CD14-positive monocyte (primary cell): Measurements from ENCODE around the gene SEC14L1. TPM values are rescaled to one million over a fixed set of nuclear protein-coding genes. Genes with fewer than 3 reads are reported as not detected.
A peak's percentile ranks its signal among the peaks of the same experiment; 100 is the strongest.
"Not testable (repeated sequence)": the region's sequence is repeated elsewhere in the genome, so short reads cannot be mapped to it uniquely, and the experiment has no call there.

Experiments
- DNase-seq, 3 donors: peaks; one replicate each; pipeline ENCODE4 v3.0.0-alpha.2; 2011 to 2022
- H2AFZ ChIP-seq: 2 replicates; pipeline ENCODE4 v1.6.0; 2012; ENCODE audit warnings: mild to moderate bottlenecking, low read depth, low read length, inconsistent platforms; ENCODE audit not compliant: insufficient read depth, poor library complexity, severe bottlenecking
- H3K27ac ChIP-seq, 2 donors: 1 replicate in 1 of 2; 2 replicates in 1 of 2; pipeline ENCODE4 v1.5.1; 2012 to 2013; ENCODE audit warnings: low read length in 2 of 2, control low read depth in 1 of 2, inconsistent platforms in 1 of 2, low read depth in 1 of 2, mild to moderate bottlenecking in 1 of 2
- H3K27me3 ChIP-seq, 2 donors: one replicate each; pipeline versions ENCODE4 v1.6.0 to v1.6.1; 2011 to 2013; ENCODE audit warnings: low read length in 2 of 2; ENCODE audit not compliant: control insufficient read depth in 2 of 2, insufficient read depth in 2 of 2
- H3K36me3 ChIP-seq, 2 donors: replicated peaks in 1 of 2; 1 replicate in 1 of 2; 2 replicates in 1 of 2; pipeline versions ENCODE4 v1.5.1 to v1.6.1; 2012 to 2013; ENCODE audit warnings: low read length in 2 of 2, control low read depth in 1 of 2, inconsistent platforms in 1 of 2, mild to moderate bottlenecking in 1 of 2; ENCODE audit not compliant: insufficient read depth in 2 of 2, control insufficient read depth in 1 of 2
- H3K4me1 ChIP-seq, 2 donors: 1 replicate in 1 of 2; 2 replicates in 1 of 2; pipeline versions ENCODE4 v1.5.1 to v1.6.1; 2012 to 2013; ENCODE audit warnings: low read length in 2 of 2, control low read depth in 1 of 2, inconsistent platforms in 1 of 2, mild to moderate bottlenecking in 1 of 2, moderate library complexity in 1 of 2; ENCODE audit not compliant: insufficient read depth in 2 of 2, control insufficient read depth in 1 of 2
- H3K4me2 ChIP-seq: replicated peaks from 2 replicates; pipeline ENCODE3; 2012; ENCODE audit warnings: low read length, moderate library complexity, mild to moderate bottlenecking; ENCODE audit not compliant: poor library complexity, severe bottlenecking; ENCODE audit errors: extremely low read depth
- H3K4me3 ChIP-seq, 3 experiments: fragments of 200-600 bp in 1 of 3; sonication (generic) in 1 of 3; replicated peaks in 1 of 3; 1 replicate in 2 of 3; 2 replicates in 1 of 3; pipeline ENCODE4 v1.5.1; 2011 to 2013; ENCODE audit warnings: low read length in 3 of 3, mild to moderate bottlenecking in 3 of 3, control low read depth in 2 of 3, low read depth in 2 of 3, inconsistent platforms in 1 of 3, moderate library complexity in 1 of 3
- H3K79me2 ChIP-seq: 2 replicates; pipeline ENCODE4 v1.6.0; 2012; ENCODE audit warnings: mild to moderate bottlenecking, control low read depth, inconsistent platforms, low read length, moderate library complexity; ENCODE audit not compliant: insufficient read depth
- H3K9ac ChIP-seq: 2 replicates; pipeline ENCODE4 v1.6.0; 2017; ENCODE audit warnings: low read length, mild to moderate bottlenecking; ENCODE audit not compliant: insufficient read depth, poor library complexity, severe bottlenecking
- H3K9me3 ChIP-seq, 2 donors: replicated peaks in 1 of 2; 1 replicate in 1 of 2; 2 replicates in 1 of 2; pipeline versions ENCODE4 v1.5.1 to v1.6.1; 2012 to 2013; ENCODE audit warnings: low read length in 2 of 2, control low read depth in 1 of 2; ENCODE audit not compliant: control insufficient read depth in 1 of 2, insufficient read depth in 1 of 2
- H4K20me1 ChIP-seq: 2 replicates; pipeline ENCODE4 v1.6.0; 2012; ENCODE audit warnings: mild to moderate bottlenecking, low read length, control low read depth, moderate library complexity; ENCODE audit not compliant: insufficient read depth
- H3K27ac Mint-ChIP-seq, 7 donors: one replicate each; pipeline ENCODE4 v1.8.0; 2020; ENCODE audit warnings: mild to moderate bottlenecking in 7 of 7, mixed read lengths in 7 of 7, moderate library complexity in 6 of 7, inconsistent platforms in 2 of 7
- H3K27me3 Mint-ChIP-seq, 3 donors: one replicate each; pipeline ENCODE4 v1.8.0; 2021 to 2022; ENCODE audit warnings: low read depth in 3 of 3, mild to moderate bottlenecking in 3 of 3, mixed read lengths in 3 of 3, moderate library complexity in 3 of 3, inconsistent platforms in 1 of 3
- H3K36me3 Mint-ChIP-seq, 2 donors: one replicate each; pipeline ENCODE4 v1.8.0; 2020; ENCODE audit warnings: mixed read lengths in 2 of 2, inconsistent platforms in 1 of 2, mild to moderate bottlenecking in 1 of 2
- H3K4me1 Mint-ChIP-seq: one replicate; pipeline ENCODE4 v1.8.0; 2020; ENCODE audit warnings: mild to moderate bottlenecking, mixed read lengths
- H3K4me3 Mint-ChIP-seq, 2 donors: one replicate each; pipeline ENCODE4 v1.8.0; 2020; ENCODE audit warnings: mild to moderate bottlenecking in 2 of 2, mixed read lengths in 2 of 2, moderate library complexity in 1 of 2
- H3K9me3 Mint-ChIP-seq, 7 donors: one replicate each; pipeline ENCODE4 v1.8.0; 2020 to 2022; ENCODE audit warnings: mixed read lengths in 7 of 7, mild to moderate bottlenecking in 6 of 7, moderate library complexity in 6 of 7, inconsistent platforms in 2 of 7
- CTCF ChIP-seq: fragments of 200-600 bp; IDR thresholded peaks from one replicate; pipeline ENCODE4 v1.8.0; 2022; ENCODE audit warnings: antibody characterized with exemption, mild to moderate bottlenecking
- WGBS: methylation state at CpG from one replicate; pipeline ENCODE4 v1.1.5; 2013; ENCODE audit warnings: missing lambda C conversion rate; ENCODE audit not compliant: insufficient coverage; 5-methylcytosine and 5-hydroxymethylcytosine counted together
- intact Hi-C, 2 donors: fragments of 100-400 bp; cut with micrococcal nuclease; formaldehyde crosslinking; loops; one replicate each; pipeline versions ENCODE4 v1.15.0 to v1.15.1; 2023
- polyA plus RNA-seq, 3 donors: library from polyadenylated mRNA; depleted of rRNA in 1 of 3; unstranded in 2 of 3; stranded (reverse) in 1 of 3; fragments of 300-500 nt in 2 of 3; fragments of >200 nt in 1 of 3; fragmentation: Illumina TruSeq in 2 of 3; gene quantifications; 1 replicate in 2 of 3; 2 replicates in 1 of 3; pipeline ENCODE4 v1.2.3, GENCODE V29; 2012 to 2021

Gene SEC14L1
- polyA plus RNA-seq, 3 donors, result 34.1 to 76.4 (median 43.2) TPM

- DNase-seq, result no peak
- H3K27me3 ChIP-seq, result peaks cover 0 to 4% of the 10 kb centered on the region in 2 donors
- no peak for TF ChIP-seq CTCF
- H3K4me2 ChIP-seq, result no peak overlapping the region
- peak overlapping the region in 1 of 7 donors; percentile 10 for H3K27ac Mint-ChIP-seq
- peaks cover 9 to 13% of the 10 kb centered on the region in 2 donors for H3K4me1 ChIP-seq
- no peak overlapping the region for H2AFZ ChIP-seq
- H3K36me3 ChIP-seq, result no peaks in the 10 kb centered on the region
- H3K4me3 Mint-ChIP-seq, result peak overlapping the region in 1 of 2 donors; percentile 21
- no peaks in the 10 kb centered on the region for H4K20me1 ChIP-seq
- peaks cover 0 to 2% (median 0%) of the 10 kb centered on the region in 7 donors for H3K9me3 Mint-ChIP-seq
- no peaks in the 10 kb centered on the region for H3K79me2 ChIP-seq
- no peak overlapping the region for H3K27ac ChIP-seq
- 89% methylated on average over 15 of the region's 17 CpGs for WGBS
- H3K9ac ChIP-seq, result no peak overlapping the region
- no peaks in the 10 kb centered on the region for H3K36me3 Mint-ChIP-seq
- no peak overlapping the region for H3K4me3 ChIP-seq
- peaks cover 9% of the 10 kb centered on the region for H3K4me1 Mint-ChIP-seq
- H3K9me3 ChIP-seq, result no peaks in the 10 kb centered on the region
- peaks cover 19 to 32% (median 19%) of the 10 kb centered on the region in 3 donors for H3K27me3 Mint-ChIP-seq
- intact Hi-C loops, result loop anchor here (5.0 kb wide), 2 partner anchors 236 to 381 kb away; partner anchors contain the start of gene MGAT5B (in 1 of the 2)
Measured at GRCh38 chr17:77248216-77249114, 107.7 kb downstream of the SEC14L1 start.

- peaks cover 8% of the 10 kb centered on the region for H3K4me1 Mint-ChIP-seq
- intact Hi-C loops, result no loop called here
- H3K27me3 Mint-ChIP-seq, result peaks cover 17 to 29% (median 23%) of the 10 kb centered on the region in 3 donors
- H3K9ac ChIP-seq, result no peak overlapping the region
- no peaks in the 10 kb centered on the region for H3K9me3 ChIP-seq
- no peak overlapping the region for H3K27ac Mint-ChIP-seq
- peaks cover 0 to 4% of the 10 kb centered on the region in 2 donors for H3K27me3 ChIP-seq
- no peak for TF ChIP-seq CTCF
- no peaks in the 10 kb centered on the region for H3K36me3 Mint-ChIP-seq
- no peaks in the 10 kb centered on the region for H3K79me2 ChIP-seq
- H3K4me3 Mint-ChIP-seq, result no peak overlapping the region
- 100% methylated on average over 1 of the region's 4 CpGs for WGBS
- H3K27ac ChIP-seq, result no peak overlapping the region
- H3K9me3 Mint-ChIP-seq, result peaks cover 0 to 2% (median 0%) of the 10 kb centered on the region in 7 donors
- no peaks in the 10 kb centered on the region for H4K20me1 ChIP-seq
- no peak overlapping the region for H3K4me3 ChIP-seq
- H3K36me3 ChIP-seq, result no peaks in the 10 kb centered on the region
- H3K4me2 ChIP-seq, result no peak overlapping the region
- no peak overlapping the region for H2AFZ ChIP-seq
- H3K4me1 ChIP-seq, result peaks cover 6 to 9% of the 10 kb centered on the region in 2 donors
- DNase-seq, result no peak
Measured at GRCh38 chr17:77251622-77252183, 110.9 kb downstream of the SEC14L1 start.

- H3K36me3 Mint-ChIP-seq, H3K9me3 Mint-ChIP-seq, intact Hi-C loops, H4K20me1 ChIP-seq, H3K4me3 Mint-ChIP-seq, H3K4me3 ChIP-seq, H3K79me2 ChIP-seq, H3K4me1 Mint-ChIP-seq, H3K27me3 ChIP-seq, H3K27ac ChIP-seq, H3K9me3 ChIP-seq, H3K4me2 ChIP-seq, H3K36me3 ChIP-seq, H3K27ac Mint-ChIP-seq, H3K9ac ChIP-seq, DNase-seq, H2AFZ ChIP-seq, H3K4me1 ChIP-seq: not testable (repeated sequence)
- H3K27me3 Mint-ChIP-seq, result peaks cover 17 to 29% (median 23%) of the 10 kb centered on the region in 3 donors
- WGBS, result 100% methylated on average over 2 of the region's 7 CpGs
Measured at GRCh38 chr17:77252306-77252705, 111.5 kb downstream of the SEC14L1 start.
